ENCODE results near the gene CRTC1.

Gene CRTC1

GRCh38 chr19:18651733-18652132 is 31.7 kb upstream of the CRTC1 start:
- no peak for DNase-seq

DNA sequence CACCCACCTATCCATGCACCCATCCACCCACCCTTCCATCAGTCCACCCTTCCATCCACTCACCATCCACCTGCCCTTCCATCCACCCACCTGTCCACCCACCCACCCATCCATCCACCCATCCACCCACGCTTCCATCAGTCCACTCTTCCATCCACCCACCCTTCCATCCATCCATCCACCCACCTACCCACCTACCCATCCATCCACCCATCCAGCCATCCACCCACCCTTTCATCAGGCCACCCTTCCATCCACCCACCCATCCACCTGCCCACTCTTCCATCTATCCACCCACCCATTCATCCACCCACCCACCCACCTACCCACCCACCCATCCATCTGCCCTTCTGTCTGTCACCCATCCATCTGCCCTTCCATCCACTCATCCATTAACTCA is 29.6 kb upstream of the CRTC1 start:
- no peak for DNase-seq

GRCh38 chr19:18654469-18654868 is 29.0 kb upstream of the CRTC1 start:
- no peak for DNase-seq

DNA sequence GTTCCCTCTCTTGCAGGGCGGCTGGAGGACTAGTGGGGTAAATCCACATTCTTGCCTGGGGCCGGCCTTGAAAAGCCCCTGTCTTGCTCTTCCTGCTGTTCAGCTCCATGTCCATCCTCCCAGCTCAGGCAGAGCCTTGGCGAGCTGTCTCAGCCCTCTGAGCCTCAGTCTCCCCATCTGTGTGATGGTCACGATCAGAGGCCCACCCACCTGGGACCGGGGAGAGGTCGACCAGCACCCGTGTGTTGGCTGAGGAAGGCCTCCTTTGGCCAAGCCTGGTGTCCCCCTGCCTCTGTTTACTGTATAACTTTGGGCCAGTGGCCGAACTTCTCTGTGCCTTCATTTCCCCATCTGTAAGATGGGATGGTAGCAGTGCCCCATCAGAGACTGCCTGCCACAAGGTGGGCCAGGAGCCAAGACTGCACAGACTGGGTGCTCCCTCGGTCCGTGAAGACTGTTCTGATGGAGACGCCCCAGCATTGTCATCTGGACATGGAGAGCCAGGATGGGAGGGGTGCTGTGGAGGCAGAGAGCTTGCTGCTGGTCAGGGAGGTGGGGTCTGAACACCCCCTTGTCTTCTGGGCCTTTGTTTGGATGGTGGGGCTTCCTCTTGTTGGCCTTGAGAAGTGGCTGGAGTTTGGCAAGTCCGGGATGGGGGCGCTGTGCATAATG is 28.2 kb upstream of the CRTC1 start:
- no peak for DNase-seq

DNA sequence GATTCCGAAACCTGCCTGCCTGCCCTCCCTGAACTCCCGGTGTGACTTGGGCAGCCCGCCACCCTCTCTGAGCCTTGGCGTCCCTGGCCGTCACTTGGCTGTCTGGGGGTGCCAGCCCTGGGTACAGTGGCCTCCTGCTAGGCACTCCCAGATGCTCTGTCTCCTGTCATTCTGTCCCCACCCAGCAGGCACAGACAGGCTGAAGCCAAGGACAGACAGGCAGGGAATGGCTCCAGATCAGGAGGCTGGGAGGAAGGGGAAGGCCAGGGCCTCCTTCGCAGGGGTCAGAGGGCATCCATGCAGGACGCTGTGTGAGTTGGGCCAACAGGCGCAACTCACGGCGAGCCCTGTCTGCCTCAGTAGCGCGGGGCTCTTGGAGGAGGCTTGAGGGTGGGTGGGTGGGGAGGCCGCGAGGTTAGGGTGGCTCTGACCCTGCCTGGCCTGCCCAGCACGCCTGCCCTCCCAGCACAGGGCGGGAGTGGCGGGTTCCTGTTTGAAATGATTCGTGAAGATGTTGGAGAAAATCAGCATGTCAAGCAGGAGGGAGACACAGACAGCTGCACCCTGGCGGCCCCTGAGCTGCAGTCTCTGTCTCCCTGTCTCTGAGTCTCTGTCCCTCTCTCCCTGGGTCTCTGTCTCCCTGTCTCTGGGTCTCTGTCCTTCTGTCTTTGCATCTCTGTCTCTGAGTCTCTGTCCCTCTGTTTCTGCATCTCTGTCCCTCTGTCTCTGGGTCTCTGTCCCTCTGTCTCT is 27.0 kb upstream of the CRTC1 start:
- DNase-seq: no peak

DNA sequence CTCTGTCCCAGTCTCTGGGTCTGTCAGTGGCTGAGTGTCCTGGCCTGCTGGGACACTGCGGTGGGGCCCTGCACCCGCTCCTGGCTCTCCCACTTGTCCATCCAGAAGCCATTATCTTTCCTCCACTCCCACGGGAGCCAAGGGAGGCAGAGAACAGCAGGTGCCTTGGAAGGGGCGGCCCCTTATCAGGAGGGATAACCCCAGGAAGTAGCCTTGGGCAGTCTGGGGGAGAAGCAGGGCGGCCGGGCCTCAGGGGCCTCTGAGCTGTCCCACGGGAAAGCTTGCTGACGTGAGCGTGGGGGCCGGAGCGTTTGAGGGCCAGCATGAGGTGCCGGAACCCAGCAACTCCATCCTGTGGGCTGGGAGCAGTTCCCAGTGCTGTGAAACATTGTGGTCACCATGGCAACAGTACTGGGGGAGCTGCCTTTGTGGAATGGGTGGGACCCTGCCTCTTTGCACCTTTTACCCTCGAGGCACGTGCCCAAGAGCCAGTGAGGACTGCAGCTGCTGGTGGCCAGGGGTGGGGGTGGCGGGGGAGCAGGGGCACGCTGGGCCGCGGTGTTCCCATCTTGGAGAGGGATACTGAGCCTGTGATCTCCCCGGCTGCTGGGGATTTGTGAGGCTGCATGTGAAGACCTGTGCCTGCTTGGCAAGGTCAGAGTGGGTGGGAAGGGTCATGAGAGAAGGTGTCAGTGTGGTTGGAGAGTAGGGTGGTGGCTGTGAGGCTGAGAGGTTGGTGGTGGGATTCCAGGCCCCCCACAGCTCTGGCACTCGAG is 25.7 kb upstream of the CRTC1 start:
- no peak for DNase-seq

DNA sequence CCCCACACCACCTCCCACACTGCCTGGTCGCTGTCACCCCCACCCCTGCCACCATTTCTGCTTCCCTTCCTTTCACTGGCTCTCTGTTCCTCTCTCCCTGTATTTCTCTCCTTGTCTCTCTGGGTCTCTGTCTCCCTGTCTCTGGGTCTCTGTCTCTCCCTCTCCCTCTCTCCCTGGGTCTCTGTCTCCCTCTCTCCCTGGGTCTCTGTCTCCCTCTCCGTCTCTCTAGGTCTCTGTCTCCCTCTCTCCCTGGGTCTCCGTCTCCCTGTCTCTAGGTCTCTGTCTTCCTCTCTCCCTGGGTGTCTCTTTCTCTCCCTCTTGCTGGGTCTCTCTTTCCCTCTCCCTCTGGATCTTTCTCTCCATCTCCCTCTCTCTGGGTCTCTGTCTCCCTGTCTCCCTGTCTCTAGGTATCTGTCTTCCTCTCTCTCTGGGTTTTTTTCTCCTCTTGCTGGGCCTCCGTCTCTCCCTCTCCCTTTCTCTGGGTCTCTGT is 25.1 kb upstream of the CRTC1 start:
- no peak for DNase-seq

GRCh38 chr19:18659281-18660050 is 24.0 kb upstream of the CRTC1 start:
- no peak for DNase-seq

- DNase-seq: no peak
Observed at GRCh38 chr19:18660051-18660910, 23.2 kb upstream of the CRTC1 start.

- no peak for DNase-seq
Observed at GRCh38 chr19:18660939-18661670, 22.4 kb upstream of the CRTC1 start.

DNA sequence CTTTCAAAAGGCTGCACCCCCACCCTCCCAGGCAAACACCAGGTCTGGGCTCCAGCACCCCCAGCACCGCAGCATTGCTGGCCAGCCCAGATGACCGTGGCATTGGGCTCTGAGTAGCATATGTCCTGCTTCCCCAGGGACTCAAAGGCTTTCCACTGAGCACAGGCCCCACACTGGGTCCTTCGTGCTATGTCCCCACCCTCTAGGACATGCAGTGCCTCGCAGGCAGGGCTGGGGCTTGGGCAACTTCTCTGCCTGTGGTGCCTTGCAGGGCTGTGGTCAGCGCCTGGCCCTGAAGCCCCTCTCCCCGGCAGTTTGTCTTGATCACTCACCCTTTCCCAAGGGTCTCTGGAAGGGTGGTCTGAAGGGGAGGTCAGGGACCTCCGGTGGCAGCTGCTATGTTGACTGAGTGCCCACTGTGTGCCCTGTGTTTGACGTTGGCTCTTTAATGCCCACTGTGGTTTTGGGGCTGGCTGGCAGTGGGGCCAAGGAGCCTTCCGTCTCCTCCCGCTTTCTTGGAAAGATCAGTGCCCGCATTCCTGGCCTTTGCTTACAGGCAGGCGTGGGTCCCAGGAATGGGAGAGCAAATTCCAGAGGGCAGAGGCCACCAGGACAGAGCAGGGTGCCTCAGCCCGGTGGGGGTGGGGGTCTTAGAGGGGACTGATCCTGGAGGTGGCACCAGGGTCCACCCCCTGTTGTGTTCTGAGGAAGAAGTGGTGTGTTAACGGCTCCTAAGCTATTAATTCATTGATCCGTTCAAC is 20.3 kb upstream of the CRTC1 start:
- DNase-seq: no peak

GRCh38 chr19:18663940-18664530 is 19.4 kb upstream of the CRTC1 start:
- no peak for DNase-seq

- DNase-seq: no peak
Observed at GRCh38 chr19:18665771-18666202, 17.7 kb upstream of the CRTC1 start.

- DNase-seq: no peak
Observed at GRCh38 chr19:18666317-18666716, 17.2 kb upstream of the CRTC1 start.

- DNase-seq: no peak
Observed at GRCh38 chr19:18666784-18667183, 16.7 kb upstream of the CRTC1 start.

- no peak for DNase-seq
Observed at GRCh38 chr19:18667531-18668251, 15.8 kb upstream of the CRTC1 start.

- no peak for DNase-seq
Observed at GRCh38 chr19:18668252-18668631, 15.2 kb upstream of the CRTC1 start.

GRCh38 chr19:18668744-18669523 is 14.5 kb upstream of the CRTC1 start:
- no peak for DNase-seq

DNA sequence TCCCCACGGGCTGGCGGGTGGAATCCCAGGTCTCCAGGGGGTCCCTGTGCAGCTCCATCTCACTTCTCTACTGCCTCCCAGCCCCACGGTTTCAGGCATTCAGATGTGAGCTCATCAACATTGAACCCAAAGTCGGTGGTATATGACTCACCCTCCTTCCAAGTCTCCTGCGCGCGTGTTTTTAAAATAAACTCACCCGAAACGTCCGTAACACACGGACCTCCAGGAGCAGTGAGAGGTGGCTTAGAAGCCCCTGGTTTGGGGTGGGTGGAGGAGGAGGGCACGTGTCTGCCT is 14.0 kb upstream of the CRTC1 start:
- DNase-seq: no peak
